ENCODE measurements around the gene TRPM2.

- TF ChIP-seq CTCF (conservative IDR thresholded peaks at IDR 0.05) = no peak
- no peak for TF ChIP-seq EZH2 (IDR thresholded peaks at IDR 0.05; ENCODE audit: low read depth)
Measured at GRCh38 chr21:44381874-44382273, 28.5 kb downstream of the TRPM2 start.
